Activated T-helper 1 cell treated with anti-CD3 and anti-CD28 coated beads, Interleukin-12 subunit alpha, Interleukin-12 subunit beta, Interleukin-2, Interleukin-4 antibody, amounts not matched to agents 30 ng/mL and 10 ng/mL and 1 ng/mL, durations not matched to agents 14 hours and 24 hours and 36 hours (primary cell): ENCODE results near the gene ERAS. TPM values are rescaled to one million over a fixed set of nuclear protein-coding genes. Genes with fewer than 3 reads are reported as not detected.
"Not testable (repeated sequence)": the region's sequence is repeated elsewhere in the genome, so short reads cannot be mapped to it uniquely, and the experiment has no call there.

Experiments used
- DNase-seq: peaks from one replicate; pipeline ENCODE4 v3.0.0; 2021; ENCODE audit warnings: low spot score
- H3K27ac Mint-ChIP-seq: one replicate; pipeline ENCODE4 v1.8.0; 2021; ENCODE audit warnings: mild to moderate bottlenecking, mixed read lengths
- H3K27me3 Mint-ChIP-seq: one replicate; pipeline ENCODE4 v1.8.0; 2022; ENCODE audit warnings: mild to moderate bottlenecking, moderate library complexity, mixed read lengths; ENCODE audit not compliant: insufficient read depth
- H3K36me3 Mint-ChIP-seq: one replicate; pipeline ENCODE4 v1.8.0; 2021; ENCODE audit warnings: low read depth, mixed read lengths
- H3K4me1 Mint-ChIP-seq: one replicate; pipeline ENCODE4 v1.8.0; 2021; ENCODE audit warnings: low read depth, mixed read lengths
- H3K4me3 Mint-ChIP-seq: one replicate; pipeline ENCODE4 v1.8.0; 2021; ENCODE audit warnings: mild to moderate bottlenecking, moderate library complexity, mixed read lengths
- H3K9me3 Mint-ChIP-seq: one replicate; pipeline ENCODE4 v1.8.0; 2021; ENCODE audit warnings: mixed read lengths
- intact Hi-C: fragments of 100-400 bp; cut with micrococcal nuclease; formaldehyde crosslinking; loops from one replicate; pipeline ENCODE4 v1.15.1; 2024
- total RNA-seq: library from RNA; stranded (reverse); gene quantifications from 2 replicates; pipeline ENCODE4 v1.2.3, GENCODE V29; 2022

Gene ERAS
- total RNA-seq, 1 donor from 2014 or later: not detected

GRCh38 chrX:48829016-48829735 lies 2.9 kb downstream of the ERAS start:
- Mint-ChIP-seq H3K9me3 (no peaks in the 10 kb centered on the region), H3K4me1 (peaks cover 8% of the 10 kb centered on the region), H3K27ac (no peak overlapping the region), H3K27me3 (peaks cover 35% of the 10 kb centered on the region), H3K4me3 (no peak overlapping the region), H3K36me3 (peaks cover 10% of the 10 kb centered on the region)
- DNase-seq: no peak
- intact Hi-C loops: no loop called here

- no peaks in the 10 kb centered on the region for H3K9me3 Mint-ChIP-seq
- intact Hi-C loops: no loop called here
- H3K4me1 Mint-ChIP-seq: peaks cover 16% of the 10 kb centered on the region
- DNase-seq: no peak
- H3K27me3 Mint-ChIP-seq: peaks cover 50% of the 10 kb centered on the region
- H3K27ac Mint-ChIP-seq: no peak overlapping the region
- H3K36me3 Mint-ChIP-seq: peaks cover 6% of the 10 kb centered on the region
- no peak overlapping the region for H3K4me3 Mint-ChIP-seq
Observed at GRCh38 chrX:48831136-48831908, 5.0 kb downstream of the ERAS start.

GRCh38 chrX:48831909-48832291 lies 5.6 kb downstream of the ERAS start:
- intact Hi-C loops: no loop called here
- peaks cover 55% of the 10 kb centered on the region for H3K27me3 Mint-ChIP-seq
- DNase-seq: no peak
- no peak overlapping the region for H3K4me3 Mint-ChIP-seq
- peaks cover 6% of the 10 kb centered on the region for H3K36me3 Mint-ChIP-seq
- peaks cover 16% of the 10 kb centered on the region for H3K4me1 Mint-ChIP-seq
- H3K27ac Mint-ChIP-seq: no peak overlapping the region
- H3K9me3 Mint-ChIP-seq: no peaks in the 10 kb centered on the region

- Mint-ChIP-seq H3K9me3 (no peaks in the 10 kb centered on the region), H3K4me1 (peaks cover 16% of the 10 kb centered on the region), H3K4me3 (peak overlapping the region; percentile 76), H3K27ac (no peak overlapping the region), H3K36me3 (peaks cover 1% of the 10 kb centered on the region), H3K27me3 (peaks cover 45% of the 10 kb centered on the region)
- no peak for DNase-seq
- intact Hi-C loops: no loop called here
Observed at GRCh38 chrX:48833542-48834138, 7.3 kb downstream of the ERAS start.

- no peak overlapping the region for H3K27ac Mint-ChIP-seq
- intact Hi-C loops: no loop called here
- H3K9me3 Mint-ChIP-seq: no peaks in the 10 kb centered on the region
- DNase-seq: no peak
- peaks cover 16% of the 10 kb centered on the region for H3K4me1 Mint-ChIP-seq
- peak overlapping the region; percentile 76 for H3K4me3 Mint-ChIP-seq
- H3K27me3 Mint-ChIP-seq: peaks cover 45% of the 10 kb centered on the region
- H3K36me3 Mint-ChIP-seq: peaks cover 1% of the 10 kb centered on the region
Observed at GRCh38 chrX:48834383-48834709, 8.0 kb downstream of the ERAS start.

GRCh38 chrX:48835524-48836329 lies 9.4 kb downstream of the ERAS start, which contains the start of gene PCSK1N:
Gene PCSK1N, minus strand, starts transcription at chrX:48835610. Its CDS starts 78 bp downstream, at chrX:48835532.
- Mint-ChIP-seq H3K4me1 (peaks cover 16% of the 10 kb centered on the region), H3K27ac (peak within 1 kb of the TSS; percentile 53), H3K36me3 (no peaks in the 10 kb centered on the region), H3K27me3 (peaks cover 39% of the 10 kb centered on the region), H3K9me3 (no peaks in the 10 kb centered on the region), H3K4me3 (peak within 1 kb of the TSS; percentile 76)
- intact Hi-C loops: no loop called here
- DNase-seq: no peak

- Mint-ChIP-seq H3K4me1 (peaks cover 3% of the 10 kb centered on the region), H3K36me3 (no peaks in the 10 kb centered on the region), H3K27ac (no peak overlapping the region), H3K4me3 (no peak overlapping the region), H3K27me3 (peaks cover 22% of the 10 kb centered on the region), H3K9me3 (no peaks in the 10 kb centered on the region)
- DNase-seq: no peak
- intact Hi-C loops: no loop called here
Observed at GRCh38 chrX:48839686-48840085, 13.4 kb downstream of the ERAS start.

GRCh38 chrX:48848847-48849246 lies 22.5 kb downstream of the ERAS start:
- no peak overlapping the region for H3K4me3 Mint-ChIP-seq
- no peak overlapping the region for H3K27ac Mint-ChIP-seq
- H3K27me3 Mint-ChIP-seq: peaks cover under 1% of the 10 kb centered on the region
- intact Hi-C loops: no loop called here
- H3K4me1 Mint-ChIP-seq: peaks cover 5% of the 10 kb centered on the region
- H3K9me3 Mint-ChIP-seq: no peaks in the 10 kb centered on the region
- no peak for DNase-seq
- H3K36me3 Mint-ChIP-seq: no peaks in the 10 kb centered on the region

GRCh38 chrX:48852857-48853256 lies 26.5 kb downstream of the ERAS start:
- Mint-ChIP-seq H3K4me3 (no peak overlapping the region), H3K27ac (no peak overlapping the region), H3K4me1 (peaks cover 5% of the 10 kb centered on the region), H3K27me3 (peaks cover 9% of the 10 kb centered on the region), H3K9me3 (no peaks in the 10 kb centered on the region), H3K36me3 (no peaks in the 10 kb centered on the region)
- intact Hi-C loops: no loop called here
- no peak for DNase-seq

GRCh38 chrX:48853494-48853893 lies 27.2 kb downstream of the ERAS start:
- H3K27ac Mint-ChIP-seq, H3K36me3 Mint-ChIP-seq, intact Hi-C loops, H3K27me3 Mint-ChIP-seq, H3K4me3 Mint-ChIP-seq, DNase-seq, H3K9me3 Mint-ChIP-seq, H3K4me1 Mint-ChIP-seq: not testable (repeated sequence)

GRCh38 chrX:48854121-48854804 lies 27.9 kb downstream of the ERAS start:
- DNase-seq, H3K4me3 Mint-ChIP-seq, H3K27ac Mint-ChIP-seq, H3K27me3 Mint-ChIP-seq, H3K9me3 Mint-ChIP-seq, H3K4me1 Mint-ChIP-seq, H3K36me3 Mint-ChIP-seq: not testable (repeated sequence)
- intact Hi-C loops: loop anchor here (2.0 kb wide), 1 partner anchor 37 kb away; no protein-coding TSS in a partner anchor

GRCh38 chrX:48854898-48855297 lies 28.6 kb downstream of the ERAS start:
- no peaks in the 10 kb centered on the region for H3K4me1 Mint-ChIP-seq
- H3K36me3 Mint-ChIP-seq: no peaks in the 10 kb centered on the region
- H3K27ac Mint-ChIP-seq: no peak overlapping the region
- intact Hi-C loops: loop anchor here (2.0 kb wide), 1 partner anchor 36 kb away; no protein-coding TSS in a partner anchor
- H3K4me3 Mint-ChIP-seq: no peak overlapping the region
- no peak for DNase-seq
- H3K27me3 Mint-ChIP-seq: peaks cover 9% of the 10 kb centered on the region
- no peaks in the 10 kb centered on the region for H3K9me3 Mint-ChIP-seq
